Putamen (tissue), 1 donor: ENCODE measurements around the gene CHSY1.

Source experiments
- DNase-seq: peaks from one replicate; pipeline ENCODE4 v3.0.0-alpha.2; 2016; ENCODE audit warnings: low spot score

Gene CHSY1

DNA sequence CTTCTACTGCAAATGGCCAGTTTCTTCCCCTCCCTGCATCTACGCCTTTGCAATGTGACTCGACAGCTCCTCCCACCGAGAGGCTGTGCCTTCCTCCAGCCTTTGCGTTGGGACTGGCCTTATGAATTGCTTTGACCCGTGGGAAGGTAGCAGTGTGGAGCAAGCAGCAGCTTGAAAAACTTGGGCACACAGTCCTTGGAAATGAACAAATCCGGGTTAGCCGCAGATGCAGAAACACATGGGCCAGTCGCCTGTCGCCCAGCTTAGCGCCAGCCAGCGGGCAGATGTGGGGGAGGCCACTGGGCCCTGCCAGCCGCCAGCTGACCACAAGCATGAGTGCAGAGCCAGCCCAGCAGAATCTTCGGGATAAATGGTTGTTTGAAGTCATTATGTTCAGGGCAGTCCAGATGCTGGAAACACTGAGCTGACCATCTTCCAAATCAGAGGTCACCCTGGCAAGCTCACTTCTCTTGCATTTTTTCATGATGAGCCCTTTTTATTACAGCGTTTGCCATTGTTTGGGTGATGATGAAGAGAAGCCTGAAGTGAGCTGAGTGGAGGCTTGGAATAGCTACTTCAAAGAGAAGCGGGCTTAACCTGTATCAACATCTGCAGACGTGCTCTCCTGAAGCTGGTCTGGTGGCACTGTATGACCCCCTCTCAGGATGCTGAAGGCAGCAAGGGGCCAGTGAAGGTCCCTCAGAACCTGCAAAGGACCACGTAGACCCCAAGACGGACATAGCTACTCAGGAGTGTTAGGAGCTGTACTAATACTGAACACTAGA lies 15.7 kb upstream of the CHSY1 start:
- peak; percentile 73 for DNase-seq

DNA sequence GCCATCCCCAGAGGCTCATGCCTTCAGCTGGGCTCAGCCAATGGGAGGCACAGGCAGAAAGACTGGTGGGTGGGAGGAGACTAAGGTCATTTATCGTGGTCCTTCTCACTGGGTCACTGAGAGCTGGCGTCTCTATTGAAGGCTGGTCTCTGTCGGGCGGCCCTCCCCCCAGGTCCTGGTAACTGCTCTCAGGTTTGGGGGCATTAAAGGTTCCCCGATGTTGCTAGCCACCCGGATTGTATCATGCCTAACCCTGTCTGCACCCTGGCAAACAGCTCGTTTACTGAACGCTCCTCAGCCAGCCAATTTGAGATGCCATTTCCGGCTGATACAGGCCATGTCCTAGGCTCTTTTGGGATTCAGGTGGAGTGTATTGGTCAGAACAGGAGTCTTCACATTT lies 14.9 kb upstream of the CHSY1 start:
- DNase-seq: no peak

DNA sequence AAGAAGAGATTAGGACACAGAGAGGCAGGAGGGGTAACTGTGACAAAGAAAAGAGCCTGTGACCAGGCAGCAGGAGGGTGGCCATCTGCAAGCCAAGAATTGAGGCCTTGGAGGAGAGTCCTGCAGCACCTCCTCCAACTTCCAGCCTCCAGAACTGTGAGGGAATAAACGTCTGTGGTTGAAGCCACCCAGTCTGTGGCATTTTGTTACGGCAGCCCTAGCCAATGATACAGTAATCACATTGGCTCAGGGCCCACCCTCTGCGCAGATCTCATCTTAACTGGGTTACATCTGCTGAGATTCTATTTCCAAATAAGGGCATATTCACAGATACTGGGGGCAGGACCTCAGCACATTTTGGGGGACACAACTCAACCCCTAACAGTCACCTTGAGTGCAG lies 14.2 kb upstream of the CHSY1 start:
- DNase-seq: no peak

DNA sequence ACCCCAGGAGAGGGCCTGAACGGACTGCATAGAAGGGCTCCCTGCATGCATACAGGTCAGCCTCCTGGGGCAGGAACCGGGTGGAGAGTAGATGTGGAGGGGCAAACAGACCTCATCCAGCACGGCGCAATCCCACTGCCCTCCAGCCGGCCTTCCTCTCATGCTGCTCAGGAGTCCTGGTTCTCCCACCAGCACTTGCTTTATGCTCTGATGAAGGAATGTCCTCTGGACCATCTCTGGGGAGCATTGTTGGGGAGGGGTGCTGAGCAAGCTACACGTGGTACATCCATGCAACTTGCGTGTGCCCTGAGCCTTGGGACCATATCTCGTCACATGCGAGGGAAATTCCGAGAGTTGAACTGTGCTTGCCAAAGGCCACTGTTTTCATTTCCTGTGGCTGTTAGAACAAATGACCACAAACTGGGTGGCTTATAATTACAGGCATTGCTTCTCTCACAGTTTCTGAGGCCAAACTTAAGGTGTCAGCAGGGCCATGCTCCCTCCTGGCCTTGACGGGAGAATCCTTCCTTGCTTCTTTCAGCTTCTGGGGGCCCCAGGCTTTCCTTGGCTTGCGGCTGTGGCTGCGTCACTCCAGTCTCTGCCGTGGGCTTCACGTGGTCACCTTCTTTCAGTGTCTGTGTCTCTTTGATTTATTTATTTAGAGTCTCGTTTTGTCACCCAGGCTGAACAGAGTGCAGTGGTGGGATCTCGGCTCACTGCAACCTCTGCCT lies 13.2 kb upstream of the CHSY1 start:
- DNase-seq: no peak

DNA sequence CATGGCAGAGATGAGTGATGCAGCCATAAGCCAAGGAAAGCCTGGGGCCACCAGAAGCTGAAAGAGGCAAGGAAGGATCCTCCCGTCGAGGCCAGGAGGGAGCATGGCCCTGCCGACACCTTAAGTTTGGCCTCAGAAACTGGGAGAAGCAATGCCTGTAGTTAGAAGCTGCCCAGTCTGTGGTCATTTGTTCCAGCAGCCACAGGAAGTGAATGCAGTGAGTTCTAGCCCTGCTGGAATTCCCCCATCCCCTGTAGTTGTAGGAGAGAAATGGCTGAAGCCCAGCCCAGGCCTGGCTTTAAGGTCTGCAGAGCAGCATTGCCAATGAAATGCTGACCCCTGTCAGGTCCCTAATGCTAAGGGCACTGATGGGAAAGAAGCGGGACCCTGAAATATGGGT lies 12.2 kb upstream of the CHSY1 start:
- DNase-seq: no peak

DNA sequence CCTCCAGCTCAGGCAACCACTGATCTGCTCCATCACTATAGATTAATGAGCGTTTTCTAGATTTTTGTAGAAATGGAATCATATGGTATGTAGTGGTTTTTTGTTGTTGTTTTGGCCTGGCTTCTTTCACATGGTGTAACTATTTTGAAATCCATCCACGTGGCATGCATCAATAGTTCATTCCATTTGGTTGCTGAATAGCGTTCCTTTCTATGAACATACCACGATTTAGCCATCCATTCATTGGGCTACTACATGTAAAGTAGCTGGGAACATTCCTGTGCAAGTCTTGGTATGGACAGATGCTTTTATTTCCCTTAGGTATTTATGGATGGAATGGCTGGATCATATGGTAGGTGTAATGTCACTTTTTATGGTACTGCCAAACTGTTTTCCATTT lies 10.7 kb upstream of the CHSY1 start:
- DNase-seq: no peak

DNA sequence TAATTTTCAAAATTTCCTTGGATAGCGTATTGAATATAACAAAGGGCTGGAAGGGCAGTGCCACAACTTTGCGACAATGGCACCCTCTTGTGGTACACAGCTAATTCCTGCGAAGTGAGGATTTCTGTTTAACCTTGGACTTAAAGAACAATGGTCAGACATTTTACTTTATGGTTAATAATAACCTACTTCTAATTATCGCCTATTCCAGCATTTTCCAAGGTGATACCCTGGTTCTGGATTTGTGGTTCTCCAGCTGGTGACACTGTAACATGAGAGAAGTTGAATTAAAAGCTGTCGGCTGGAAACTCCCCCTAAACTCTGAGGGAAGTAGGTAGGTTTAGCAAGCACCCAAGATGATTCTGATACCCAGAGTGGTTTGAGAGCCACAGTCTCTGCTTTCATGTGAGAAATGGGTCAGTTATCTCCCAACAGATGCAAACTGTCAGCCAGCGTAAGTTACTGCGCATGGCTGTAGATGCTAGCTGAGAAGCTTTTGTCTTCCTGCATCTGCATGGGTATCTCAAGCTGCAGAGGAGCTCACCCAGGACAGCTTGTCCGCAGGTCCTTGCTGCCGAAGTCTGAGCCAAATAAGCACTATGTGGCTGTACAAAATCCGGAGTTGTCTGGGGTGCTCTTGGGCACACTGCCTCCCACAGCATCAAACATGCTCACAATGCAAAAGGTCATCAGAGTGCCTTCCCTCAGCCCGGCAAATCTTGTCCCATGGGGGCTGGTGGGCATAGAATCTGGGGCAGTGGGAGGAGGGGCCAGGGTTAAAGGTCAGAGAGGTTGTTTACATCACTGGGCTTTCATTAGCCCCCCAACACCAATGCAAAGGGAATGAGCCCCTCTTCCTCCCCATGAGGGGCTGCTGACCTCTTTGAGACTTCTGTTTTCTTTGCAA lies 6.6 kb upstream of the CHSY1 start:
- DNase-seq: no peak

DNA sequence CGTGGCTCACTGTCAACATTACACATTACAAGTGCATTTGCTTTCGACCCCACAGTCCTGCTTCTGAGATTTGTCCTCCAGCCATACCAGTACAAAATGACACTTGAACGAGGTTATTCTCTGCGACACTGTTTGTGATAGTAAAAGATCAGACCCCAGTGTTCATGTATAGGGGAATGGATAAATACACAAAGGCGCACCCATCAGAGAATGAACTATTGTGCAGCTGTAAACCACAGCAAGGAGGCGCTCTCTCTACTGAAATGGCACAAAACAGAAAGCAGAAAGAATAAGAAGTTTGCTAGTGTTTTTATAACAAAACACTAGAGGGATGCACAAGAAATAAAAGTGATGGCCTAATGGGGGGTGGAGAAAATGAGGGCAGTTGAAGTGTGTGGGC lies 4.9 kb upstream of the CHSY1 start:
- DNase-seq: no peak

DNA sequence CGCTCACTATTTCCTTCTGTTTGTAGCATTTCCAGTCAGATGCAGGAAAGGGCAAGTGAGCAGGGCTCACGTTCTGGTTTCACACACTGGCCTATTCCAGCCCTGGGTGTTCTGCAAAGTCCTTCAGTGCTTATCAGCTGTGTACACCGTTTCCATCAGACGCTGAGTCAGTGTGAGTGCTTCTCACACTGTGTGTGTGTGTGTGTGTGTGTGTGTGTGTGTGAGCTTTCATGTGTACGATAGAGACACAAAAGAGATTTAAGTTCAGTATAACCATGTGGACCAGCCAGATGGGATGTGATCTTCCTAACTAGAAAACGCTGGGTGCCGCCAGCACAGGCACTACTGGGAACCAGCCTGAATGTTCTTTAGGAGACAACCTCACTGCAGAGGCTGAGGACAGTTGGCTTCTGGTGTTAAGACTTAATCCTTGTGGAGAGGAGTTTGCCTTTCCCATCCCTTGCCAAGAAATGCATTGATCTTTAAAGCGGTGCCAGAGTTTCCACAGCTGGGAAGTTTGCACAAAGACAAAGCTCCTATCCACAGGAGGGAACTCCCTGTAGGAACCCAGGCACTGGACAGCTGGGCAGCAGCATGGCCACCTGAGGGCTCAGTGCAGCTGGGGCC lies 3.9 kb upstream of the CHSY1 start:
- no peak for DNase-seq

DNA sequence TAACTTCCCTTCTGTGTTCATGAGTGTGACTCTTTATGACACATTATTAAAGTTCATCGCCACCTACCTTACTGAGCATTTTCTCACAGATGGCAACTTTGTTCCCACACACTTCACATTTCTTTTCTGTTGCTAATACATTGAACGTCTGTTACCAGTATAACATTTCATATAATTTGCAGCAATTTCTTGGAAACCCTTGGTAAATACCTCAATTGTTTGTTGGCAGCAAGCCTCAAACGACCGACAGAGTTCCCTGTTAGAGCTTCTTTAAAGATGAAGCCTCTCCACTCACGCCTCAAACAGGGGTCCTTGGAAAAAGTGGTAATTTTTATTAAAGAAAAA lies 3.2 kb upstream of the CHSY1 start:
- no peak for DNase-seq

DNA sequence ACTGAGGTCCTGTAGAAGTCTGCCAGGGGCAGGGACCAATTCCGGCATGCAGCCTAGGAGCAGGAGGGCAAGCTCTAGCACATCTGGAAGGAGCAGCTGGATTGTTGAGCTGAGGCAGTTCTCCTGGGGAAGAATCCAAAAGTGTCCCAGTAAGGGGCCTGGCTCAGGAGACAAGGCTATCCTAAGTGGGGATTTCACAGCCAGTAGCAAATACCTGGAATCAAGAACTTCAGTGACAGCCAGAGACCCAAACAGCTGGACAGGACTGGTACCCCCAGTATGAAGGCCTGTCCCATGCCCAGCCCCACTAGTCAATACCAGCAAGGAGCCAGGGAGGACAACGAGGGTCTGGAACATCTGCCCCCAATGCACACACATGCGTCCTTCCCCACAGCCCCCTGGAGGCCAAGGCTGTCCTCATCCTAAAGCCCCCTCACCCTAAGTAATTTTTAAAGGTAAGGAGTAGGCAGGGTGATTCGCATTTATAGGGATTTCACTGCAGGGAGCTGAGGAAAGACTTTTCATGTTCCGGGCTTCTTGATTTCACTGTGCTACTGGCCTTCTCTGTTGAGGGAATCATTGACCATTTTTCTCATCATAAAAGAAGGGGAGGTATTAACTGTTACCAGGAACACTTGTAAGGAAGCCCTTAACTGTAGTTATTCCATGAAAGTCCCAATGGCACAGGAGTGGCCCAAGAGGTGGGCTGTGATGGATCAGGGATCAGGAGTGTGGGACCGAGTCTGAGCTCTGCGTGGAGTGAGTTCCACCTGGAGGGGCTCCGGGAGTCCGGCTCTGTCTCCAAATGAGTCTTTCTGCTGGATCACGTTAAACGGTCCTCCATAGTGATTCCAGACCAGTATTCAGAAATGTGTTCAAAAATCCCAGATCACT lies 2.6 kb upstream of the CHSY1 start:
- DNase-seq: no peak

DNA sequence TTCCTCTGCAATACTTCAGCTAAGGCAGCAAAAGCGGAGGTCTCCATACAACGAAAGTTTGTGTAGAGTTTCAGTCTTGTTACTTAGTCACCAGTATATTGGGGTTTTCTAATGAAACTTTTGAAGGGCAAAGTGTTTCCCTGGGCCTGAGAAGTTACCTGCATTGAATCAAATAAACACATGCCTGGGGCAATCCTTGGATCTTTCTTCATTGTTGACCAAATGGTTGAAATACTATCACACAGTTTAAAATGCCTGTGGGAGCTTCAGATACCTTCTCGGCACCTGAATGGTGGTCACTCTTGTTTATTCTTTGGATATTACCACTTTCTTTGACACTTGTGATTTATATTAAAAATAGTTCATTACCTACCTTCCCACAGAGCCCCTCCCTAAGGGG lies 988 bp upstream of the CHSY1 start:
- no peak for DNase-seq

DNA sequence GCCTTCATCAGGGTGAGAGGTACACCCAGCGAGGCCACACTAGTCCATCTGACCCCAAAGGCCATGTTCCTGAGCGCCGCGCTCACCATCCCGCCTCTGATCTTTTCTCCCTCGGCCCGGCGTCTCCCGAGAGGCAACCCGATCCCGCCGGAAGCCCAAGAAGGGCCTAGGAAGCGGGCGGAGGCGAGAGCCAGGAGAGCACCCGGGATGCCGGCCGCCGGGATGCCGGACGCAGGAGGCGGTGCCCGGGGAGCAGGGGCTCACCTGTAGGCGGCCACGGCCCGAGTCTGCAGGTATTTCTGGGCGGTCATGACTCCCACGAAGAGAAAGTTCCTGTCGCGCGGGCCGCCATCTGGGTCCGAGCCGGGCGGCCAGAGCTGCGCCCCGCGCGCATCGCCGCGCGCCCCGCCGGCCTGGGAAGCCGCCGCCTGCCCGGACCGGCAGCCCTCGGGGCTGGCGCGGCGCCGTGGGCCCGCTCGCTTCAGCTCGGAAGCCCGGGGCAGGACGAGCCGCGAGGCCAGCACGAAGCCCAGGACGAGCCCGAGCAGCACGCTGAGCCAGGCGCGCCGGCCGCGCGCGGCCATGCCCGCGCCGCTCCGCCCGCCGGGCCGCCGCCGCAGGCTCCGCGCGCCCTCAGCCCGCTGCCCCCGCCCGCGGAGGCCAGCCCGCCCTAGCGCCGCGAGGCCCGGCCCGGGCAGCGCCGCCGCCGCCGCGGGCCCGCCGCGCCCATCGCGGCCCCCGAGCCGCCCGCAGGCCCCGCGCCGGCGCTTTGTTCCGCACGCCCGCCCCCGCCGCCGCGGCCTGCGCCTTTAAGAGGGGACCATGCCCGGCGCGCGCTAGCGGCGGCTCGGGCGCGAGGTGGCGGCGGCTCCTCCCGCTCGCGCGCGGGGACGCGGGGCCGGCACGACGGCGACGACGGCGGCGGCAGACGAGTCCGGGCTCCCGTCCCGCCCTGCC lies 697 bp downstream of the CHSY1 start:
- peak; percentile 10 for DNase-seq

DNA sequence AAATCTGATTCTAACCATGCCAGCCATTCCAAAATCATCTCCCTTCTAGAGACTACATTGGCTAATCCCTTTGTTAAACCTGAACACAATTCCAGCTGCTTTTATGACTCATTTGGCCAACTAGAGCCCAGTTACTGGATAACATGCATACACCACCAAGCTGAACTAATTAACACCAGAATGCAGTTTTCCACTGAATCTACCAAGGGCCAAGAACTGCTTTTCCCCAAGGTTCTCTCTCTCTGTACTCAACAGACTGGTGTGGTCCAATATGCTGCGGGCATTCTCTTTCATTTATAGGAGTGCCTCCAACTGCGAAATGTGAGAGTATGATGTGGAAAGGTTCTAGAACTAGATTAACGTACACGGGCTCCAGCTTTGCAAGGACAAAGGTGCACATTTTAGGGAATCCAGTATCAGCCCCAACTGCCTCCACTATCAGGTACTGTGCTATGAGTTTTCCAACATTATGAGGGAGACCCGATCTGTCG lies 1.5 kb downstream of the CHSY1 start:
- no peak for DNase-seq

DNA sequence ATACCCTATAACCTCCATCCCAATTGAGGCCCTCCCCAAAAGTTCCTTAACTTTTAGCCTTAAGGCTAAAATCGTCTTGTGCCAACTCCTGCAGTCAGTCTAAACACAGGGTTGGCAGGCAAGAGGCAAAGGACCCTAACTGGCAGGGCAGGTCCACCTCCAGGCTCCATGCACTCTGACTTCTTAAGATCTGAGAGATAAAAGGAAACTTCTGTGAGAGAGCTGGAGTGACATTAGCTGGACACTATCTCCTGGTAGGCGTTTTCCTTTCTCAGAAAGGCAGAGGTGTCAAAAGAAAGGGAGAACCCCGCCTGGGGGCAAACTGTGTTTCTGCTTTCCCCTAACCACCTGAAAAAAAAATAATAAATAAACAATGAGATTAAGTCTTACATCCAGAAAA lies 3.6 kb downstream of the CHSY1 start:
- DNase-seq: no peak

DNA sequence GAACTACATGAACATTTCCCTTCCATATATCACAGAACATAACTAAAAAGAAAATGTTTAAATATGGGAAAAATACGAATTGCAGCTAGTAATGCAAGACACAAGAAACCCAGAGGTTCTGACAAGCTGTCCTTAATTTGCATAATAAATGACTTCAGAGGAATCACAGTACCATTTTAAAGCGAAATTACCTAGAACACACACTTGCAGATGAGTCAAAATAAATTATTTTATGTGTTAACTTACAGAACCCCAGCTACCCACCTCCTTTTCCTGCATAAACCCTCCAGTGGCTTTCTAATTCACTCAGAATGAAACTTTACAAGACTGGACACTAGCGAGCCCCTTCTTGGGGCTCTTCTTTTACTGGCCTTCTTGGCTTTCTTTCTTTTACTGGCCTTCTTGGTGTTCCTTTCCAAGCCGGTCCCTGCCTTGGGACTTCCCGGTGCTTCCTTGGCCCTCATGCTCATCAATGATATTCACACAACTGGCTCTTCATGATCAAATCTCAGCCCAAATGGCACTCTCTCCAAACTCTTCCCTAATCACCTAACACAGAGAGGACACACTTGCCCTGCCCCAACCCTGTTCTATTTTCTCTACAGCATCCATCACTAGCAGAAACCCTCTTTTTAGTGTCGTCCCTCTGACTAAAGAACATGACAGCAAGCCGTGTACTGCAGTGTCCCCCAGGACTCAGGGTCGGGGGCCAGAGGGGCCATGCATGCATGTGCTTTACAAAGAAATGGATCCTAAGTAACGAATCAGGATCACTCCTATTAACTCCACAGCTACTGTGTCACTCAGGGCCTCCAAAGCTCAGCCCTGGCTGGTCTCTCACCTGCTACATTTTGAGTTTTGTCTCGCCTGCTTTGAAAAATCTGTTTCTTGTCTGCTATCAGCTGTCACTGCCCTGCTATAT lies 4.8 kb downstream of the CHSY1 start:
- no peak for DNase-seq

DNA sequence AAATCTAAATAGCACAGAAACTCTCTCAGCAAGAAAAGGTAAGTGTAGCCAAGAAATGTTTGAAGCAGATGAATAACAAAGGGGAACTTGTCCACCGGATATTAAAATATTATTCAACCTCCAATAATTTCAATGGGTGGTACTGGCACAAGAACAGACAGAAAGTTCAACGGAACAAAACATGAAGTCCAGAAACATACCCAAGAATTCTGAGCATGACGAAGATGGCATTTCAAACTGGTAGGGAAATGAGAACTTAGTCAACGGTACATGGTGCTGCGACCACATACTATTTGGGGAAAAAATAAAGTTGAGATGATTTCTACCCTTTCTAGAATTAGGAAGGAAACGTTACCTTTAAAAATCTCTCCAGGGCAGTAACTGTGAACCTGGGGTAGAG lies 5.5 kb downstream of the CHSY1 start:
- no peak for DNase-seq

DNA sequence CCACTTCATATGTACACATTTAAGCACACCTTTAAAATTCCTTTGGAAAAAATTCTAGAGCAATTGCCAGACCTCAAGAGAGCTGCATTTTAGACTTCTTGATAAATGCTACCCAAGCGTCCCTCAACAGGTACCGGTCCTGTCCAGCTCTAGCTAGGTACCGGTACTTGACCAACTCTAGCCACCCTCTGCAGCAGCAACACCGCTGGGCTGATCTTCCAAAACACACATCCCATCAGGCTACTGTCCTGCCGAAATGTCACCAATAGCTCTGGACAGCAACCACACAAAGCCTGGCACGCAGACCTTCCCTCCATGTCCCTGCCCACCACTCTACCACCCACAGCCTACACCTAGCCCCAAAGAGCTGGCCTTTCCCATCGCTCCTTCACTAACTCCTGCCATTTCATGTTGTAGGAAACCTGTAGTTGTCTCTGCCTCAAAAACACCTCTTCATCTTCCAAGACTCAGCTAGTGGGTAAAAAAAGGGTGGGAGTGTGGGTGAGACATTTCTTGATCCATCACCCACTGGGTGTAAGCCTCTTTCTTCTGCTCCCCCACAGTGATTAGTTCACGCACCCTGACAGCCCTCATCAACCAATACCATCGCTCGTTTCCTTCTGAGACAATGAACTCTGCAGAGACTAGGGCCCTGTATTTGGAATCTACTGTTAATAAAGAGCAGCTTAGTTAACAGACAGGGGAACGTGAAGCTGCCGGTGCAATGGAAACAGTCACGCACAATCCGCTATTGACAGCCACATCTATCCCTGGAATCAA lies 6.8 kb downstream of the CHSY1 start:
- DNase-seq: no peak
